Femur (tissue), 1 donor: Measurements from ENCODE around the gene JADE2.
A peak's percentile ranks its signal among the peaks of the same experiment; 100 is the strongest.
"Not testable (repeated sequence)": the region's sequence is repeated elsewhere in the genome, so short reads cannot be mapped to it uniquely, and the experiment has no call there.

Experiments used
- DNase-seq: peaks from one replicate; pipeline ENCODE4 v3.0.0-alpha.2; 2017

Gene JADE2

DNA sequence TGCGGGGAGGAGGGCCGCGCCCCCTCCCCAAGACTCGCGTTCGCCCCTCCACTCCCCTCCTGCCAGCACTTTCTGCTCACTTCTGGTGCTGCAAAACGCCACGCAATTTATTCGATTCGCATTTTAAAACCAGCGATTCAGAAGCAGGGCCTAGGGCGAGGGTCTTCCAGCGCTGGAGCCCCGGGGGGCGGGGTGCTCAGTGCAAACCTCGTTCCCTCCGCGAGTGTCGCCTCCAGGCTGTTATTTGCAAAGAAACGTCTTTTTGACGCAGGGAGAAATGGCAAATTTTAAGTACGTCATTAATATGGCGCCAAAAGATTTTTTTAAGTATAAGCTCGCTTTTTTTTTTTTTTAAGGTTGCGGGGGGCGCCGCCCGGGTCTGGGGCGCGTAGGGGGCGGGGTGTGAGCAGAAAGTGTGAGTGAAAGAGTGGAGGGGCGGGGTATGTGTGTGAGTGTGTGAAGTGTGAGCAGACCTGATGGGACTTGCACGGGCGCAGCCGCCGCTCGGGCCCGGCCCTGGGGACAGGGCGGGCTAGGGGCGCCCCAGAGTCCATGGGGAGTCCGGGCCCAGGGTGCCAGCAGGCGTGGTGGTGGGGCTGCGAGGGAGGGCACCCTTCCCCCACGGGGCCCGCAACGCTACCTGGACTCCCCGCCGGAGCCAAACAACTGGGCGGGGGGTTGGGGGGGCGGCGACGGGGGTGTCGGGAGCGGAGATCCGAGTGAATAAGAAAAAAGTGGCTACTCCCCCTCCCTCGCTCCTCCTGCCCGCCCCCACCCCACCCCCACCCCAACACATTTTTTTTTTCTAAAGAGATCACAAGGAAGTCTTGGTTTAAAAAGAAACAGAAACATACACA lies at the start of gene JADE2:
JADE2 (plus strand) TSS at position 845 of the 857 bp plus-strand sequence. CDS start 10,188 bp downstream, outside the sequence.
- DNase-seq = peak; percentile 68

DNA sequence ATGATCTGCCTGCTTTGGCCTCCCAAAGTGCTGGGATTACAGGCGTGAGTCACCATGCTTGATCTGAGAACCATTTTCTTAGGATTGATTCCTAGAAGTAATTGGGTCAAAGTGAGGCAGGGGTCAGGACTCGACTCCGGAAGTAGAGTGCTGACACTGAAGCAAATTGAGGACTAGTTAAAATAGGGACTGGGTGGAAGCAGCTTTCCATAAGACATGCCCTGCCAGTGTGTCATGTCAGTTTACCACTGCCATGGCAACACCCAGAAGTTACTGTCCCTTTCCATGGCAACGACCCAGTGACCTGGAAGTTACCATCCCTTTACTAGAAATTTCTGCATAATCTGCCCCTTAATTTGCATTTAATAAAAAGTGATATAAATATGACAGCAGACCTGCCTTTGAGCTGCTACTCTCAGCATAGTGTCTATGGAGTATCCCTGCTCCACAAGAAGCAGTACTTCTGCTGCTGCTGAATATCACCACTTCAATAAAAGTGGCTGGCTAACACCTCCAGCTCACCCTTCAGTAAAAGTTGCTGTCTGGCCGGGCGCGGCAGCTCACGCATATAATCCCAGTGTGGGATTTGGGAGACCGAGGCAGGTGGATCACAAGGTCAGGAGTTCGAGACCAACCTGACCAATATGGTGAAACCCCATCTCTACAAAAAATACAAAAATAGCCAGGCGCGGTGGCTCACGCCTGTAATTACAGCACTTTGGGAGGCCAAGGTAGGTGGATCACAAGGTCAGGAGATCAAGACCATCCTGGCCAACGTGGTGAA lies 47.8 kb upstream of the JADE2 start:
- DNase-seq = no peak

DNA sequence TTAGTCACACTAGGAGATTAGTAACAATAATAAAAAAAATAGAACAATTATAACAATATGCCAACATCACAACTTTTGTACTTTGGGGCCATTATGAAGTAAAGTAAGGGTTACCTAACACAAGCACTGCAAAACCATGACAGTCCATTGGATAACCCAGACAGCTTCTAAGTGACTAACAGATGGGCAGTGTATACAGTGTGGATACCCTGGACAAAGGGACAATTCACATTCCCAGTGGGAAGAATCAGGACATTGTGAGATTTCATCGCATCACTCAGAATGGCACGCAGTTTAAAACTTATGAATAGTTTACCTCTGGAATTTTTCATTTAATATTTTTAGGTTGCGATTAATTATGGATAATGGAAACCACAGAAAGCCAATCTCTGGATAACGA lies 45.6 kb upstream of the JADE2 start:
- no peak for DNase-seq

DNA sequence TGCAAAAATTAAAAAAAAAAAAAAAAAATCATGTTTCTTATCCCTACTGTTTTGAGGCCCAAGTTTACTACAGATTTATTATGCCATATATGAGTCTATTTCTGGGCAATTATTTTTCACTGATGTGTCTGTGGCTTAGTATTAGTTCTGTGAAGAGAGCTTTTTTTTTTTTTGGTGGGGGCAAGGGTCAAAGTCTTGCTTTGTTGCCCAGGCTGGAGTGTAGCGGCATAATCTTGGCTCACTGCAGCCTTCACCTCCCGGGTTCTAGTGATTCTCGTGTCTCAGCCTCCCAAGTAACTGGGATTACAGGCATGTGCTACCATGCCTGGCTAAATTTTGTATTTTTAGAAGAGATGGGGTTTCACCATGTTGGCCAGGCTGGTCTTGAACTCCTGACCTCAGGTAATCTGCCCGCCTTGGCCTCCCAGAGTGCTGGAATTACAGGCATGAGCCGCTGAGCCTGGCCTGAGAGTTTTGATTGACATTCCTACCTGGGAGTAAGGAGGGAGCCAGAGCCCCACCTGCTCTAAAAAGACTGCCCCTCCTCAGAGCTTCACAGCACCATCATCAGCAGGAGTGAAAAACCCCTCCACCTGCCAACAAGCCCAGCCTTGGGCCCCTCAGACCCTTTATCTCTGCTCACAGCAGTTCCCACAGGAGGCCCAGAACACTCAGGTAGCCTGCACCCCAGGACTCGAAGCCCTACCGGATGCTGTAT lies 36.1 kb upstream of the JADE2 start:
- no peak for DNase-seq

DNA sequence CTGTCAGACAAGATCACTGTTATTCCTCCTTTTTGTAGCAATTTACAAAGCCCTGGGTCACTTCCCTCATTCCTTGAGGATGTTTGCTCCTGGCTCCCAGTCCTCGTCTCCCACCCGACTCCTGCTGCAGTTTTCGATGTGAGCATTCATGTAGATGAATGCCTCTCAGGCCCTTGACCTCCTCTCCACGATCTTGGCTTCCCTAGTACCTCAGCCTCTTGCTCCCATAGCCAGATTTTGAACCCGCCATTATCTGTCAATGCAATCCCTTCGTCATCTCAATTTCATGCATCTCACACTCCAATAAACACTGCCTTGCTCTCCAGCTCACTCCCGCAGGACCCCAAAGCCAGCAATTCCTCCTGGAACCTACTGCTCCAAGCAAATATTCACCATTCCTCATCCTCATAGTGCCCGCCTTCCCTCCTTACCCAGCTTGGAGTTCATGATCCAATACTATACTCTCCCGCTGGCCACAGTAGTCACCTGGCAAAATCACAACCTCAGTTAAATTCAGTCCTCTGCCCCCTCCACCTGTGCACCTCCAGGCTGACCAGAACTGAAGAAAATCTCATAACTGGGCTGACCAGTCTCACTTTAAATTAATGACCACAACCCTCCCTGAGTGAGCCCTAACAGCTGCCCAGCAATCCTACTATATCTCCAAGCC lies 35.1 kb upstream of the JADE2 start:
- no peak for DNase-seq

DNA sequence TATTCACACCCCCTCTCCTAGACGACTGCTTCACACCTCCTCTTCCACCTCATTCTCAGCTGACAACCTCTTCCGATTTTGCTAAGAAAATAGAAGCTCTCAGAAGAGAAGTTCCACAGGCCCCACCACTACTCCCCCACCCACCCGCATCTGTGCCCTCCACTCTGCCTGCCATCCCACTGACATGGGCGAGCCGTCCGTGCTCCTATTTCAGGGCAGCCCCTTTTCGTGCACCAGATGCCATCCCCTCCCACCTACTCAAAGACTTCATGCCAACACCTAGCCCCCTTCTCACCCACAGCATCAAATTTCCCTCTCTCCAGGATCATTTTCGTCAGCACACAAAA lies 34.6 kb upstream of the JADE2 start:
- DNase-seq = no peak

DNA sequence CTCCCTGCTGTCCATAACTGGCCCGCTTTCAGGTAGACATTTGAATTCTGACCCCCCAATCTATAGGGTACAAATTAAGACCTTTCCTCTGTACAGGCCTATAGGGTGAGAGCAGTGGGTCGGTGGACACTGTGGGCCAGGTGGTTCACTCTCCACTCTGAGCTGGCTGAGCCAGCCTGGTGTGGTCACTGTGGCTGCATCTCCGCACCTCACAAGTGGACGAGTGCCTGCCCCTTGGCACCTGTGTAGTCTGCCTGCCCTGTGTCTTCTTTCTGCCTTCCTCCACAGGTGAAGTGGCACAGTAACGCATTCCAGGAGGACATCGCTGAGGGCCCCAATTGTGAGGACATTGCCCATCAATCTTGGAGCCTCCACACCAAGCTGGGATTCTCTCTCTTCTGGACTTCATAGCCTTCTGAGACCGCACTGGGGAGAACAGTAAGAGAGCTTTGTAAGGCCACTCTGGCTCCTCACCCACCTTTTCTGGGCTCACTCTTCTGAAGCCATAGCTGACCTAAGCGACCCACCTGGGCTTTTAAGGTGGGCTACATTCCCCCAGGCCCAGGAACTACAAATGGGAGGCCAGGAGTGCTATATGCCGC lies 33.5 kb upstream of the JADE2 start:
- DNase-seq = no peak

DNA sequence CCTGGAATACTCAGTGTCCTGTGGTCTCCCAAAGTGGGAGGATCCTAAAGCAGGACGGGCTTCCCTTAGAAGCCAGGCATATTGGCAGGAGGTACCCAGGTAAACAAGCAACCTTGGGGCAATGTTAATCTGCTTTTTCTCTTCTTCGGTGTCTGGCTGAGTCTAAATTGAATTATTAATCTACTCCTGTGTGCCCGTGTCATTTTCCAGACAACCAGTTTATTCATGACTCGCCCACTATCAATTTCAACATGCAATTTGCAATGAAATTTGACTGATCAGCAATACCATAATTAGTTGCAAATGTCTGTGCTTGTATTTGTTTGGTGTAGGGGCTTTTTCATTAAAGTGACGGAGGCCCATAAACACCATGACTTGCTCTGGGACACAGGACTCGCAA lies 32.9 kb upstream of the JADE2 start:
- no peak for DNase-seq

DNA sequence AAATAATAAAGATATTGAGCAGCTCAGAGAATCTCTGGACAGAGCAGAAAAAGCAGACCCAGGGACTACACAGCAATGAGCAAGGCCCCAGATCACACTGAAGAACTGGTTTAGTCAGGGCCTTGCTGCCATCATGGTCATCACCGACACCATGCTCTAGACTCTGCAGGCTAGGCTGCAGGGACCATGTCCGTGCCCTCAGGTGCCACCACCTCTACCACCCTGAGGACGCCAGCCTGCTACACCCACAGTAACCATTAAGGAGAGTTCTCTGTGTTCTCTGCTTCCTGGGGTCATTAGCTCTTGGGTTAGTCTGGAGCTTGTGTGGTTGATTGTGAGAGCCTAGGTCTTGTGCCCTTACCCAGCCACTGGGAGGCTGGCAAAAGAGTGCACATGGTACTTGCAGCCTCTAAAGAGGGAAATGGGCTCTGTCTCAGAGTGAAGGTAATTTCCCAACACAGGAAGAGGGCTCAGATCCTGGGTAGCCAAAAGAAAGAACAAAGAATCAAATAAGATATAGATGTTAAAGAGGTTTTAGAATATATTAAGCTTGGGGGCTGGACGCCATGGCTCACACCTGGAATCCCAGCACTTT lies 31.9 kb upstream of the JADE2 start:
- no peak for DNase-seq

DNA sequence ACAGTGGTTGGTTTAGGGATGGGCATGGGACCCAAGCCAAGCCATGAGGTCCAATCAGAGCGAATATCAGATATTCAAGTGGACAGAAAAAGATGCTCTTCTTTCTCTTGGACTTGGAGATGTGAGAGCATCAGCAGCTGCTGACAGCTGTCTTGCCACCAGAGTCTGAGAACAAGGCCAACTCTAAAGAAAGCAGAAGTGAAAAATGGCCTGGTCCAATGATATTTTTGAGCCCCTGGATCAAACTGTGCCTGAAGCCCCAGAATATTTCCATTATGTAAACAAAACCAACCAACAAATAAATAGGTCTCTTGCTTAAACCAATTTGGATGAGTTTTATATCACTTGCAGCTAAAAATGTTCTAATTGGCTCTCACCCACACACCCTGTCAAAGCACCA lies 30.7 kb upstream of the JADE2 start:
- no peak for DNase-seq

DNA sequence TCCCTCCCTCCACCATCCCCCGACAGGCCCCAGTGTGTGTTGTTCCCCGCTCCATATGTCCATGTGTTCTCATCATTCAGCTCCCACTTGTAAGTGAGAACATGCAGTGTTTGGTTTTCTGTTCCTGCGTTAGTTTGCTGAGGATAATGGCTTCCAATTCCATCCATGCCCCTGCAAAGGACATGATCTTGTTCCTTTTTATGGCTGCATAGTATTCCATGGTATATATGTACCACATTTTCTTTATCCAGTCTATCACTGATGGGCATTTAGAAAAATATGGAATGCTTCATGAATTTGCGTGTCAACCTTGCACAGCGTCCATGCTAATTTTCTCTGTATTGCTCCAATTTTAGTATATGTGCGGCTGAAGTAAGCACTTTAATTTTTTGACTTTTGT lies 25.6 kb upstream of the JADE2 start:
- DNase-seq = not testable (repeated sequence)

DNA sequence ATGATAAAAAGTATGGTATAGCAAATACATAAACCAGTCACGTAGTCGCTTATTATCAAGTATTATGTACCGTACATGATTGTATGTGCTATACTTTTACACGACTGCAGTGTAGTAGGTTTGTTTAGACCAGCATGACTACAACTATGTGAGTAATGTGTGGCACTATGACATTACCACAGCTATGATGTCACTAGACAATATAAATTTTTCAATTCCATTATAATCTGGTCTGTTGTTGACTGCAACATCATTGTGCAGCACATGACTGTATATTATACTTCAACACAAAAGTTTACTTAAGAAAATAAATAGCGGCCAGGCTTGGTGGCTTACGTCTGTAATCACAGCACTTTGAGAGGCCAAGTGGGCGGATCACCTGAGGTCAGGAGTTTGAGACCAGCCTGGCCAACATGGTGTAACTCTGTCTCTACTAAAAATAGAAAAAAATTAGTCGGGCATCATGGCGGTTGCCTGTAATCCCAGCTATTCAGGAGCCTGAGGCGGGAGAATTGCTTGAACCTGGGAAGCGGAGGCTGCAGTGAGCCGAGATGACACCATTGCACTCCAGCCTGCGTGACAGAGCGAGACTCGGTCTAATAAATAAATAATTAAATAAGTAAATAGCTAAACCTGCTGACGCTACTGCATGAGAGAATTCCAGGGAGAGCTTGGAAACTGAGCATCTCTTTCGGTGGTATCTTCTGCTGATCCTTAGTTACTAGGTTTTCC lies 24.6 kb upstream of the JADE2 start:
- no peak for DNase-seq

DNA sequence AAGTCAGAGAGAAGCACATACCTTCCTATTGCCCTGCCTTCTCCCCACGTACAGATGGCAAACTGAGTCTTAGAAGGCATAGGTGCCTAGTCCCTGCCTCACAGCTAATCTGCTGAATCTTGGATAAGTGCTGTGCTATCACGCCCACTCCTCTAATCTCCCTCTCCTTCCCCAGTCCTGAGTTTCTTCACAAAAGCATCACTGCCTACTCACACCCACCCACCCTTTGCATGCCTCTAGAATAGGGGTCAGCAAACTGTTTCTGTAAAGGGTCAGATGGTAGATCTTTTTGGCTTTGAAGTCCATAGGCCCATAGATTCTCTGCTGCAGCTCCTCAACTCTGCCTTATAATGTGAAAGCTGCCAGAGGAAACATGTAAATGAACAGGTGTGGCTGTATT lies 23.2 kb upstream of the JADE2 start:
- no peak for DNase-seq

DNA sequence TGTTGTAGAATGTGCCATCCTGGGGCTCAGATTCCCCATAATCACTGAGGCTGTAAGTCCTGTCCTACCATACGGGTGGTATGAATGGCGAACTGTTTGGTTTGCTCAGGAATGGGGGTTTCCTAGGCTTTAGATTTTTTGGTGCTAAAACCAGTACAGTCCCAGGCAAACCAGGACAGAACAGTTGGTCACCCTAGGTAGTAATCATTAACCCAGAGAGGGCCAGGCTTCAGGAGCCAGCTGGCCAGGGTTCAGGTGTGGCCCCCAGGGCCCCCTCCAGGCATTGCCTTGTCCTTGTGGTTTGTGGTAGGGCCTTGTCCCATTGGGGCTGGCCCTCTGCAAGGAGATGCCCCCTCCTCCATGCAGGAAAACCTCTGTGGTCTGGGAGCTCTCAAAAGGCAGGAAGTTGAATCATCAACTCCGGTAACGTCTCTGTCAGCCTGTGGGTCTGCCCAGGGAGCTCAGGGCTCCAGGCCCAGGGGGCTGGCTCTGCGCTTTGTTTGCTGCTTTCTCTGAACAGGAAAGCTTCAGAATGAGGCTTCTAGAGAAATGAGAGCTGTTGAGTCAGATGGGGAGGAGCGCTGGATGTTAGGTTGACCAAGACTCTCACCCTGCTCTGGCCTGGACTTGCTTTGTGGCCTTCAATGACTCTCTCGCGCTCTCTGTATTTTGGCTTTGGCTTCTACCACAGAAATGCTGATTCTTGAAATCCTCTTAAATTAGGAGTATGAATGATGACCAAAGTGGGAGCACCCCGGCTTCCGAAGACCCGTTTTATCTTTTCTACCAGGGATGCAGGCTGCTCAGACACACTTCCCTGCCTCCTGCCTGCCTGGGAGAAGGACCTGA lies 22.2 kb upstream of the JADE2 start:
- DNase-seq = peak; percentile 79

DNA sequence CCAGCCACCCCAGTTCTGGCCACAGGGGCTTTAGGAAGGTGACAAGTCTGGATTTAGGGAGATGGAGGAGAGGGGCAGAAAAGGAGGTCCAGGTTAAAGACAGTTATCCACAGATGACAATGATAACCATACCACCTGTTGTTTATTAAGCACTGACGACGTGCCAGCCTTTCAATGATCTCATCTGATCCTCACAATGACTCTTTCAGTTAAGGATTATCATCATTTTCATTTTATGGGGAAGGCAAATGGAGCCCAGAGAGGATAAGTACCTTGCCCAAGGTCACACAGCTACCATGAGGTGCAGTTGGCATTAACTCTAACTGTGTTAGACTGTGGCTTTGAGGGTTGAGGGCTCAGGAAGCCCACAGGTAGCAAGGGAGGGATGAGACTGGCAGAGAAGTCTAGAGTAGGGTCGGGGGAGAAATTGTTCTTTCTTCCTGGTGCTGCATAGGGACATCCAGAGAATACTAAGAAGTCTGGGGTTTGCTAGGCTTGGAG lies 21.5 kb upstream of the JADE2 start:
- no peak for DNase-seq

DNA sequence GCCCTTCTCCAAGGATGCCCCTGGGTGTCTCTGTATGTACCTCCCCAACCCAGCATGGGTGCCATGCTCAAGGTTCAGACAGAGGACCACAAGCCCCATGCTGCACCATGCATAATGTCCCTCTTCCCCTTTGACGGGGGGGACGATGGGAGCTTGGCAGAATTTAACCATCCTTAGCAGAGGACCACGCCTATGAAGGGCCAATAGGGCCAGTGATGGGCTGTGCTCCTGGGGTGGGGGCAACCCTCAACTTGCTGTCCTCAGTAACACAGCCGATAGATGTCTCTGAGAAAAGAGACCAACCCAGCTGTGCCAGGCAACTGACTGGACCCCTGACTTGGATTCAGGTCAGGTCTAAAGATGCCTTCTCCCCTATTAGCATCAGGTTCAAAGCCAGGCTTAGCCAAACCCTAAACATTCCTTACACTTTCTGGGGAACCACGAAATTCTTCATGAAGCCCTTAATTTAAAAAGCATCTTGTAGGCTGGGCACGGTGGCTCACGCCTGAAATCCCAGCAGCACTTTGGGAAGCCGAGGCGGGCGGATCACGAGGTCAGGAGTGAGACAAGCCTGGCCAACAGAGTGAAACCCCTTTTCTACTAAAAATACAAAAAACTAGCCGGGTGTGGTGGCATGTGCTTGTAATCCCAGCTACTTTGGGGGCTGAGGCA lies 20.7 kb upstream of the JADE2 start:
- DNase-seq = no peak

DNA sequence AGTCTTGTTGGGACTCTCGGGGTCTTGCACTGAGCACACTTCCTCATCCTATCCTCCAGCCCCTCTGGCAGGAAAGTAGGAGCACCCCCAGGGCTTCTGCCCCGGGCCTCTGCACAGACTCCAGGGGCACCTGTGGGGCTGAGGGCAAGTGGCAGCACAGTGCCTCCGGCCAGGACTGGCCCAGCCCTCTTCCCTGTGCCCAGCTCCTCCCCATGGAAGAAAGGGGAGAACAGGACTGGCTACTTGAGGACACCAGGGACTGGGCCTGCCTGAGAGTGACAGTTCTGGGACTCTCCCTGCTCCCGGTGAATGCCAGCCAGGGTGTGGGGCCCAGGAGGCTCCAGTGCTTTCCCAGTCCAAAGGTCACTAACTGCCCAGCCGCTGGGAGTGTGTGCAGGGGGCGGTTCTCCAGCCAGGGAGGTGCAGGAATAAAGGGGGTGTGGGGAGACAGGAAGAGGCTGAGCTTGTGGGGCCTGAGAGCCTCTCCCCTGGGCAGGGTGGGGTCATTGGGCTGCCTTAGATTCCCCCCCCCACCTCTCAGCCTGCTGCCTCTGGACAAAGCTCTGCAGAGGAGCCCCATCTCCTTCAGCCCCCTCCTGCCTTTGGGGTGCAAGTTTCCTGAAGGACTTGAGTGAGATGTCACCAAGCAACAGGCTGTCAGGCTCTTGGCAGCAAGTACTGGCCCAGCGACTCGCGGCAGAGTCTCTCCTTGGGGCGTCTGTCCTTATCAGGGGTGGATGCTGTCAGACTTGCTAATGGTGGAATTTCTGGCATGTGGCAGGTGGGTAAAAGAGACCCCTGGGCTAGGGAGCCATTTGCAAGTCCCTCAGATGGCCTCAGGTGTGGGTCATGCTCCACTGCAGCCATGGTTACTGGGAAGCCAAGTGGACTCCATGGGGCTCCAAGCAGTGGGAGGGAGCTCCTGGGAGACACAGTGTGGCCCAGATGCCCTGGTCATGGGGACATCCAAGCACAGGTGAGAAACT lies 19.1 kb upstream of the JADE2 start:
- no peak for DNase-seq

DNA sequence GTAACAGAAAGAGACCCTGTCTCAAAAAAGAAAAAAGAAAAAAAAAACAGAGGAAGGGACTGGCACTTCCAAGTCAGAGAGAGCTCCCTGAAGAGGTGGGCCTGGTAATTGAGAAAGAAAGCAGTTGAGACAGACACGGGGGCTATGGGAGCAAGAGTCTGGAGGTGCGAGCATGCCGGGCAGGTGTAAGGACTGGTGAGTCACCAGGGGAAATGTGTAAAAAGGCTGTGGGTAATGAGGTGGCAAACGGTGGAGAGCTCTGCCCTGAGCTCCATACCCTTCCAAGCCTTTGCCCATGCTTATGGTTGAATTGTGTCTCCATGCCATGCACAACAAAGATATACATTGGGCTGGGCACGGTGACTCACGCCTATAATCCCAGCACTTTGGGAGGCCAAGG lies 18.0 kb upstream of the JADE2 start:
- DNase-seq = no peak
